HL-60 (cell line): ENCODE data around the gene MIR17HG.

ENCODE experiments used
- DNase-seq, 2 experiments: peaks; one replicate each; pipeline ENCODE4 v3.0.0-alpha.2; 2010 to 2020; ENCODE audit warnings: low read depth in 1 of 2, low spot score in 1 of 2
- H3K27ac ChIP-seq: fragments of 250-450 bp; sonication (Bioruptor Pico); replicated peaks from 2 replicates; pipeline ENCODE4 v1.5.1; 2020; ENCODE audit warnings: mild to moderate bottlenecking, moderate library complexity
- H3K27me3 ChIP-seq: fragments of 250-450 bp; sonication (Bioruptor Pico); 2 replicates; pipeline ENCODE4 v1.5.1; 2021; ENCODE audit warnings: mild to moderate bottlenecking, moderate library complexity; ENCODE audit not compliant: insufficient read depth, poor library complexity, severe bottlenecking
- H3K4me3 ChIP-seq: replicated peaks from 2 replicates; pipeline ENCODE4 v1.5.1; 2011; ENCODE audit warnings: mild to moderate bottlenecking, control low read depth, low read length; ENCODE audit not compliant: insufficient read depth
- GABPA ChIP-seq: IDR thresholded peaks from 2 replicates; pipeline ENCODE4 v1.6.1; 2012; ENCODE audit warnings: low read depth
- POLR2AphosphoS5 ChIP-seq: IDR thresholded peaks from 2 replicates; pipeline ENCODE4 v1.6.1; 2012; ENCODE audit warnings: low read depth
- SPI1 ChIP-seq: IDR thresholded peaks from 2 replicates; pipeline ENCODE4 v1.6.1; 2012; ENCODE audit warnings: low read depth, mild to moderate bottlenecking, borderline replicate concordance
- TF ChIP-seq, protein P1 (sequence below): IDR thresholded peaks from one replicate; pipeline ENCODE4 v1.5.1; 2011; ENCODE audit warnings: low read length, control low read depth, inconsistent platforms; ENCODE audit not compliant: insufficient read depth
- TF ChIP-seq, protein P2 (sequence below): IDR thresholded peaks from 2 replicates; pipeline ENCODE4 v1.6.1; 2012; ENCODE audit warnings: low read depth; ENCODE audit not compliant: insufficient replicate concordance

The MIR17HG gene

GRCh38 chr13:91305652-91306051 lies 41.8 kb upstream of the MIR17HG start:
- Histone ChIP-seq H3K4me3 (no peak overlapping the region), H3K27ac (no peak overlapping the region), H3K27me3 (no peaks in the 10 kb centered on the region)
- no peak for DNase-seq
- TF ChIP-seq, protein P1, sequence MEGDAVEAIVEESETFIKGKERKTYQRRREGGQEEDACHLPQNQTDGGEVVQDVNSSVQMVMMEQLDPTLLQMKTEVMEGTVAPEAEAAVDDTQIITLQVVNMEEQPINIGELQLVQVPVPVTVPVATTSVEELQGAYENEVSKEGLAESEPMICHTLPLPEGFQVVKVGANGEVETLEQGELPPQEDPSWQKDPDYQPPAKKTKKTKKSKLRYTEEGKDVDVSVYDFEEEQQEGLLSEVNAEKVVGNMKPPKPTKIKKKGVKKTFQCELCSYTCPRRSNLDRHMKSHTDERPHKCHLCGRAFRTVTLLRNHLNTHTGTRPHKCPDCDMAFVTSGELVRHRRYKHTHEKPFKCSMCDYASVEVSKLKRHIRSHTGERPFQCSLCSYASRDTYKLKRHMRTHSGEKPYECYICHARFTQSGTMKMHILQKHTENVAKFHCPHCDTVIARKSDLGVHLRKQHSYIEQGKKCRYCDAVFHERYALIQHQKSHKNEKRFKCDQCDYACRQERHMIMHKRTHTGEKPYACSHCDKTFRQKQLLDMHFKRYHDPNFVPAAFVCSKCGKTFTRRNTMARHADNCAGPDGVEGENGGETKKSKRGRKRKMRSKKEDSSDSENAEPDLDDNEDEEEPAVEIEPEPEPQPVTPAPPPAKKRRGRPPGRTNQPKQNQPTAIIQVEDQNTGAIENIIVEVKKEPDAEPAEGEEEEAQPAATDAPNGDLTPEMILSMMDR, result no peak
- no peak for TF ChIP-seq GABPA
- TF ChIP-seq, protein P2, sequence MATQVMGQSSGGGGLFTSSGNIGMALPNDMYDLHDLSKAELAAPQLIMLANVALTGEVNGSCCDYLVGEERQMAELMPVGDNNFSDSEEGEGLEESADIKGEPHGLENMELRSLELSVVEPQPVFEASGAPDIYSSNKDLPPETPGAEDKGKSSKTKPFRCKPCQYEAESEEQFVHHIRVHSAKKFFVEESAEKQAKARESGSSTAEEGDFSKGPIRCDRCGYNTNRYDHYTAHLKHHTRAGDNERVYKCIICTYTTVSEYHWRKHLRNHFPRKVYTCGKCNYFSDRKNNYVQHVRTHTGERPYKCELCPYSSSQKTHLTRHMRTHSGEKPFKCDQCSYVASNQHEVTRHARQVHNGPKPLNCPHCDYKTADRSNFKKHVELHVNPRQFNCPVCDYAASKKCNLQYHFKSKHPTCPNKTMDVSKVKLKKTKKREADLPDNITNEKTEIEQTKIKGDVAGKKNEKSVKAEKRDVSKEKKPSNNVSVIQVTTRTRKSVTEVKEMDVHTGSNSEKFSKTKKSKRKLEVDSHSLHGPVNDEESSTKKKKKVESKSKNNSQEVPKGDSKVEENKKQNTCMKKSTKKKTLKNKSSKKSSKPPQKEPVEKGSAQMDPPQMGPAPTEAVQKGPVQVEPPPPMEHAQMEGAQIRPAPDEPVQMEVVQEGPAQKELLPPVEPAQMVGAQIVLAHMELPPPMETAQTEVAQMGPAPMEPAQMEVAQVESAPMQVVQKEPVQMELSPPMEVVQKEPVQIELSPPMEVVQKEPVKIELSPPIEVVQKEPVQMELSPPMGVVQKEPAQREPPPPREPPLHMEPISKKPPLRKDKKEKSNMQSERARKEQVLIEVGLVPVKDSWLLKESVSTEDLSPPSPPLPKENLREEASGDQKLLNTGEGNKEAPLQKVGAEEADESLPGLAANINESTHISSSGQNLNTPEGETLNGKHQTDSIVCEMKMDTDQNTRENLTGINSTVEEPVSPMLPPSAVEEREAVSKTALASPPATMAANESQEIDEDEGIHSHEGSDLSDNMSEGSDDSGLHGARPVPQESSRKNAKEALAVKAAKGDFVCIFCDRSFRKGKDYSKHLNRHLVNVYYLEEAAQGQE, result no peak
- no peak for TF ChIP-seq POLR2AphosphoS5
- TF ChIP-seq SPI1, result no peak

DNA sequence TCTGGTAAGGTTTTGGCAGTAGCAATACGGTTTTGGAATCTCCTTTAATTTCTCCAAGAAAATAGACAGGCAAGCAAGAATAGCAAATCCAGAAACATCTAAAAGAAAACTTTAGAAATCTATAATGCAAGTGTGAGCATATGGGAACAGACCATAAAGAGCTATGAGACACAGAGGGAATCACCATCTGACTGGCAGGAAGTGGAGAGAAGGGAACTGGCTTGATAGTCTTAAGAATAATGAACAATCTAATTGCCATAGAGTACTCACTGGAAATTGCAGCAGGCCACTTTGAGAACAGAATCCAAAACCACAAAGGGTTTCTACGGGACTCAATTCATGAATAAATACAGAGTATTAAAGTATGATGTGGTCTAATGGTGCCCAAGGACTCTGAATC lies 39.6 kb upstream of the MIR17HG start:
- no peak for DNase-seq
- Histone ChIP-seq H3K4me3 (no peak overlapping the region), H3K27me3 (no peaks in the 10 kb centered on the region), H3K27ac (no peak overlapping the region)
- TF ChIP-seq POLR2AphosphoS5 (no peak), SPI1 (no peak), GABPA (no peak)
- TF ChIP-seq, protein P1, result no peak
- TF ChIP-seq, protein P2, result no peak

DNA sequence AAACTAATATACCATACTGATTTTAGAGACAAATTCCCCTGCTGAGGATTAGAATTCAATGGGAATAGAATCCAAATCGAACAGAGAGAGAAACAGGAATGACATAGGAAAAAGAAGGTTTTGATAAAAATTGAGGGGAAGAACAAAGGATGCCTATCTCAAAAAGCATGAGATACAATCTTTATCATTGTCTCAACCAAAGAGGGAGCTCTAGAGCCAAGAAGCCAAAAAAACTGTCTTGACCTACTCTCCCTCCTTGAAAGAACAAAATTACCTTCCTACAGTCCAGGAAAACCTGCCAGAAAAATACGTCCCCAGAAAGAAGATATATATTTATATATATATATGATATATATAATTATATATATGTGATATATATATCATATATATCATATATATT lies 39.2 kb upstream of the MIR17HG start:
- H3K27ac ChIP-seq, result no peak overlapping the region
- DNase-seq, result no peak
- no peak overlapping the region for H3K4me3 ChIP-seq
- no peak for TF ChIP-seq GABPA
- no peak for TF ChIP-seq POLR2AphosphoS5
- no peak for TF ChIP-seq SPI1
- TF ChIP-seq, protein P1, result no peak
- TF ChIP-seq, protein P2, result no peak
- H3K27me3 ChIP-seq, result peaks cover 1% of the 10 kb centered on the region
